VCaP (cell line): ENCODE measurements around the gene ICOSLG.
"Not testable (repeated sequence)": the region's sequence is repeated elsewhere in the genome, so short reads cannot be mapped to it uniquely, and the experiment has no call there.

Source experiments
- H3K27ac ChIP-seq: fragments of 450-650 bp; 2 replicates; pipeline ENCODE4 v1.5.1; 2017
- TF ChIP-seq, protein P1 (sequence below): fragments of 450-650 bp; conservative IDR thresholded peaks from 2 replicates; pipeline ENCODE4 v1.5.1; 2017; ENCODE audit warnings: mild to moderate bottlenecking, moderate library complexity

Gene ICOSLG

DNA sequence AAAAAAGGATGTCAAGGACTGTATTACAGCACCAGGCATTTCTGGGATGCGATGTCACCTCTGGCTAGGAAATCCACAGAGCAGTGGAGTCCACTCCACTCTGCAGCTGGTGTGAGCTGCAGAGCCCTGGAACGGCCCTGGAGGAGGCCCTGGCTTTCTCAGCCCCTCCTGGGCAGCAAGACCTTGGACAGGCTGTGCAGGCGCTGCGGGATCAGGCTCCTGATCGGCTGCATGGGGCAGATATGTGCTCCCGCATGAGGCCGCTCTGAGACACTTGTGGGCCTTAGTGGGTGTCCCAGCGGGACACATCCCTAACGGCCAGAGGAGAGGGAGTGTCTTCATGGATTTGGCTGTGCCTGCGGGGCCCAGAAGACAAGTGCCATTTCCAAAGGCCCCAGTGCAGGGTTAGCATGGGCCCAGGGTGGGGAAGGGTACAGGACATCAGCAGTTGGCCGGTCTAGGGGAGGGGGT is 14.8 kb upstream of the ICOSLG start:
- H3K27ac ChIP-seq = no peak overlapping the region
- TF ChIP-seq, protein P1, sequence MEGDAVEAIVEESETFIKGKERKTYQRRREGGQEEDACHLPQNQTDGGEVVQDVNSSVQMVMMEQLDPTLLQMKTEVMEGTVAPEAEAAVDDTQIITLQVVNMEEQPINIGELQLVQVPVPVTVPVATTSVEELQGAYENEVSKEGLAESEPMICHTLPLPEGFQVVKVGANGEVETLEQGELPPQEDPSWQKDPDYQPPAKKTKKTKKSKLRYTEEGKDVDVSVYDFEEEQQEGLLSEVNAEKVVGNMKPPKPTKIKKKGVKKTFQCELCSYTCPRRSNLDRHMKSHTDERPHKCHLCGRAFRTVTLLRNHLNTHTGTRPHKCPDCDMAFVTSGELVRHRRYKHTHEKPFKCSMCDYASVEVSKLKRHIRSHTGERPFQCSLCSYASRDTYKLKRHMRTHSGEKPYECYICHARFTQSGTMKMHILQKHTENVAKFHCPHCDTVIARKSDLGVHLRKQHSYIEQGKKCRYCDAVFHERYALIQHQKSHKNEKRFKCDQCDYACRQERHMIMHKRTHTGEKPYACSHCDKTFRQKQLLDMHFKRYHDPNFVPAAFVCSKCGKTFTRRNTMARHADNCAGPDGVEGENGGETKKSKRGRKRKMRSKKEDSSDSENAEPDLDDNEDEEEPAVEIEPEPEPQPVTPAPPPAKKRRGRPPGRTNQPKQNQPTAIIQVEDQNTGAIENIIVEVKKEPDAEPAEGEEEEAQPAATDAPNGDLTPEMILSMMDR = no peak

DNA sequence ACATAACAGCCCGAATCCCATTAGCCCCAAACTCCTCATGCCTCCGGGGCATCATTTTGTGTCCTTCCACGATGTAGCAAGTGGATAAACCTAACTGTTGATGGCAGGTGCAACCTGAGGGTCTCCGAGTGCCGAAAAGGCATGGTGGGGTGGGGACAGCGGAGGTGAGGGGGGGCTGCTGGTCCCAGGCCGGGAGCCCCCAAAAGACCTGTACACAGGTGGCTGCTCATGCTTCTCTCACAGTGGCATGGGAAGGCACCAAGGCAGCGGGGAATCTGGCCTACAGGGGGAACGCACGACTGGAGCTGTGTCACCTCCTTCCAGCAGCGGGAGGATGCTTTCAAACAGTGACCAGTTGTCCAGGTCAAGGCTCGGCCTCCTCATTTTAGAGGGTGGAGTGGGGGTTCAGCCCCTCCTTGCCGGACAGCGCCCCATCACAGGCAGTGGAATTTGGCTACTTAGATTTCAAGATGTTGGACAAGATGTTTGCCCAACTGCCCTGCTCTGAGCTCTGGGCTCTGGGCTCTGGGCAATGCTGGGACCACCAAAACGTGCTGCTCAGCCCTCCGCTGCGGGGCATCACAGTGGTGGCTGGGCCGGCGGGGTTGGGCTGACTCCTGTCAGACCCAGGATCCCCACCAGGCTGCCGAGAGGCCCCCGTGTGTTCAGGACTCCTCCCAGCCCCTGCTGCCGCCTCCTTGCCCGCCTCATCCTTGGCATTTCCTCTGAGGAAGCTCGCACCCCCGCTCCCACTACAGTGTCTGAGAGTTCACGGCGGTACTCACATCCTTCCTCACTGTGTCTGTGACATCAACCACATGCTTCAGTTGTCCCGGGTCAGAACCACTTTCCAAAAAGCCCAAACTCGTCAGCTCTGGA is 13.3 kb upstream of the ICOSLG start:
- TF ChIP-seq, protein P1 = no peak
- no peak overlapping the region for H3K27ac ChIP-seq

DNA sequence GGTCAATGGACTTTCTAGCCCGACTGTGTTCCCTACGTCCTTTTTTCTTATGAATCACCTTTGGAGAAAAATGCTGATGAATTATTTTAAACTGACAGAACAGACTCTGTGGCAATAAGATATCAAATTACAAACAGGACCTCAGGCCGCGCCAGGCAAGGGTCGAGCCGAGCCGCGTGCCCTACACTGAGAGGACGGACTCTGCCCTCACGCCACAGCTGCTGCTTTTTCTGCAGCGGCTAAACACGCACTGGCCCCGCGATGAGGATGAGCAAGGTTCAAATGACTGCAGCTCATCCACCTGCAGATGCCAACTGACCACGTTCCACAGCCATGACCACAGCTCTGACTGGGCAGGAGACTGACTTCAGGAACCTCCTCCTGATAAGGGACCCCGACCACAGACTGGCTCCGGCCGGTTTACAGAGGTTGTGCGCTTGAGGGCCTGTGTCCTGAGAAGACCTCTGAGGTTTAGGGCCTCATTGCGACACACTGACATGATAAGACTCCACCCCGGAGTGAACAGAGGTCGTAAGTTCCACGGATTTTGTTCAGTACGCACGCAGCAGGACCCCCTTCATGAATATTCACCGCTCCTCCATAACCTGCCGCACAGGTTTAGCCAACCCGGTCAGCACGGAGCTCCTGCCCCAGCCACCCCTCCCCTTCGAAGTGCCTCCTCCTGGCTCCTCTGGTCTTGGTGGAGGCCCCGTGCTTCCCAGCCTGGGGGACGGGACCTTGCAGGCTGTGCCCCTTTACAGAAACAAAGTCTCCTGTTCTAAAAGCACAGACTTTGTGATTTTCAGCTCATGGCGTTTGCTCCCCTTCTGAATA is 8.7 kb upstream of the ICOSLG start:
- not testable (repeated sequence) for H3K27ac ChIP-seq

DNA sequence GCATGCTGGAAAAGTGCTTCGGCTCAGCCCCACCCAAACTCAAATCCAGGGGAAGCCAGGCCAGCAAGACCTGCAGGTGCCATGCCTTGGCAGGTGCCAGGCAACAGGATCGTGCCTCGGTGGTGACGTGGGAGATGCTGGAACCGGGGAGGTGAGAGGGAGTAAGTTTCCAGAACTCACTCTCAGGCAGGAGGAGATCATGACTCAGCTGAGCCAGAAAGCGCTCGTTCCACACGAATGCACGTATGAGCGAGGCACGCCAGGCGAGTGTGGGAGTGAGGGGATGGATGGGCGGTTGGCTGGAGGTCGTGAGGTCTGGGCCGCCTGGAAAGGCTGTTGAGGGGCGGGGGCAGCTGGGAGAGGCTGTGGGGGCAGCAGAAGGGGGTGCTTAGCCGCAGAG is 7.2 kb upstream of the ICOSLG start:
- not testable (repeated sequence) for H3K27ac ChIP-seq

DNA sequence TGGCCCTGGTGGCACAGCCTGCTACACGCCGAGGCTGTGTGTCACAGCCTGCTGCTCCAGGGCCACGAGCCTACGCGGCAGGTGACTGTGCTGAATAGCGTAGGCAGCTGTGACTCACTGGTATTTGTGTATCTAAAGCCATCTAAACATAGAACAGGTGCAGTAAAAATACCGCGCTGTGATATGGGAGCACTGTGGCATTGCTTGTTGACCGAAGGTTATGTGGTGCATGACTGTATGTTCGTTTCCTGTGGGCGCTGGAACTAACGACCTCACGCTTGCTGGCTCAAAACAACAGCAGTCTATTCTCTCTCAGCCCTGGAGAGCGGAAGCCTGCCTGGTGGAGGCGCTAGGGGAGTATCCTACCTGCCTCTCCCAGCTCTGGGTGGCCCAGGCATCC is 3.2 kb upstream of the ICOSLG start:
- not testable (repeated sequence) for H3K27ac ChIP-seq

DNA sequence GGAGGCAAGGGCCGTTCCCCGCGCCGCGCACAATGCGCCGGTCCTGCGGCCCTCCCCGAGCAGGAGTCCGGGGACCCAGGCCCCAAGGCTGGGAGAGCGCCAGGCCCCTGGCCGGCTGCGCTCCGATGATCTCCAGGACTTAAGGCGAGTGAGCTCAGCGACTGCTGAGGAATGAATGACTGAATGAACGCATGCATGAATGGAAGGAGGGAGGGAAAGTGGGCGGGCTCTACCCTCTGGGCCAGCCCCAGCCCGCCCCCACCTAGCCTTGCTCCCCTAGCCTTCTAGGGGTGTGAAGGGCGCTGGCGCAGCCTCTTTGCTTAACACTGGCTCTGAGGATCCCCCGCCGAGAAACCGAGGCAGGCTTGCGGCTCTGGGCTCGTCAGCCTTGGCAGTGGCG is 538 bp upstream of the ICOSLG start:
- H3K27ac ChIP-seq = not testable (repeated sequence)

DNA sequence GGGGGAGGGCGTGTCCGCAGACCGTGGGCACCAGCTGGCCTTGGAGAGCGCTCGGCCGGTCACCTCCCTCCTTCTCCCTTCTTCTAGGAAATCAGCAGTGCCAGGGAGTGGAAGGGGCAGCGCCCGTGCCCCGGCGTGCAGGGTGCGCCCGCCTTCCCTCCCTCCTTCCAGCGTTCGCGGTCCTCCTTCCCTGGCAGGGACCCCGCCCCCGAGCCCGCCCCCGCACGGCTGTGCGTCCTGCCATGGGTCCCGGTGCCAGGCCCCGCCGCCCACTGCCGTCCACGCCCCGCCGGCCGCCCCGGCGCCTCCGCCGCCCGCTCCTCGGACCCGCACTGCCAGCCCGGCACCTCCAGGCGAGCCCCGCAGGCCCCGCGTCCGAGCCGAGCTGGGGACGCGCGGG is 390 bp downstream of the ICOSLG start:
- H3K27ac ChIP-seq = not testable (repeated sequence)

DNA sequence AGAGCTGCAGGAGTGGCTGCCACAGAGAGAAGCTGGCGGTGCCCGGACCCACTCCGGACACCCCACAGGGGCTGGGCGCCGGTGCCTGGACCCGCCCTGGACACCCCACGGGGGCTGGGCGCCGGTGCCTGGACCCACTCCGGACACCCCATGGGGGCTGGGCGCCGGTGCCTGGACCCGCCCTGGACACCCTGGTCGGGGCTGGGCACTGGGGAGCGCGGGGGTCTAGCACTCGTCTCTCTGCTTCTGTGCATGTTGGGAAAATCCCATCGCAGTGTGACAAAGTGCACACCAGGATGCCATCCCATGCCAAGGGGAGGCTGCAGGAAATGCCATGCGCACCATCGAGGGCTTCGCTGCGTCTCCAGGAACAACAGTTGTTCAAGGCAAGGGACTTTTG is 11.2 kb downstream of the ICOSLG start:
- H3K27ac ChIP-seq = not testable (repeated sequence)

DNA sequence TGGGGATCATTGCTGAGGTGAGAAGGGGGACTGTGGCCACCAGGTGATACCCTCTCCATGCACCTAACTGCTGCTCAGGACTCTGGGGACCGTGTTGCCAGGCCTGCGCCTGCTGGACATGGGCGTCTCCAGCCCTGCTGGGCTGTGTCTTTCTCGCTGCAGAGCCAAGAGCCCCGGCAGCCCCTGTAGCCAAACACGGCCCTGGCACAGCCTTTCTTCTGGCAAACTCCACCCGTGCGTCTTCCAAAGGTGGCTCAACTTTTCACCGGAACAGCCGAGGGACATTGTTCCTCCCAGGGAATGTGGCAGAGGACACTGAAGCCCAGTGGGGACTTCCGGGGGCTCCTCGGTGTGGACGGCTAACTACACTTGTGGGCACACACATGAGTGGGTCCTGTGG is 12.6 kb downstream of the ICOSLG start:
- not testable (repeated sequence) for H3K27ac ChIP-seq

DNA sequence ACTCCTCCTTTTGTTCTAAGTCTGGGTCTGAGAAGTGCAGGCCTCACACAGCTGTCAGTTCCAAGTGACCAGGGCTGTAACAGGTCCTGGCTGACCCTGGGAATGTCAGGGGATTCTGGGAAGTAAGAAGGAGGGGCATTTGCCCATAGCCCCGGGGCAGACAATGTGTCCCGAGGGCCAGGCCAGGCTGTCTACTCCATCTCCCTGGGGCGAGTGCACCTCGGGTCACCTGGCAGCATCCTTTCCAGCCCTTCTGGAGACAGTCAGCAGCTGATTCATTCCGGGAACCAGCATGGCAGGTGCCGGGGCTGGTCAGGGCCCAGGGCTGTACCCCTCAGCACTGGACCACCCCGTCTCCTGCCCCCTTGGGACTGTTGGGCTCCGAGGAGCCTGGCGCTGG is 13.1 kb downstream of the ICOSLG start:
- not testable (repeated sequence) for H3K27ac ChIP-seq

DNA sequence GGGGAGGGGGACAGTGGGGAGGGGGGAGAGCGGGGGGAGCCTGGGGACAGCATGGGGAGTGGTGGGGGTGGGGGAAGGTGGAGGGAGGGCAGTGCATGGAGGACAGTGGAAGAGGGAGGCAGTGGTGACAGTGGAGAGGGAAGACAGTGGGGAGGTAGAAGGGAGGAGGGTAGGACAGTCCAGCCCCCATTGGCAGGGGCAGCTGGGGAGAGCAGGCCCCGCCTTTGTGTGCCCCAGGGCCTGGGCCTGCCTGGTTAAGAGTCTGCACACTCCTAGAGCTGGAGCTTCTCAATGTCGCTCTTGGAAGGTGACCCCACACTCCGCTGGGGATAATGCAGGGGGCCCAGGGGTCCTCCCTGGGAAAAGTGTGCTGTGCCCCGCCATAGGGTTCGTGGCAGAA is 15.1 kb downstream of the ICOSLG start:
- not testable (repeated sequence) for H3K27ac ChIP-seq

DNA sequence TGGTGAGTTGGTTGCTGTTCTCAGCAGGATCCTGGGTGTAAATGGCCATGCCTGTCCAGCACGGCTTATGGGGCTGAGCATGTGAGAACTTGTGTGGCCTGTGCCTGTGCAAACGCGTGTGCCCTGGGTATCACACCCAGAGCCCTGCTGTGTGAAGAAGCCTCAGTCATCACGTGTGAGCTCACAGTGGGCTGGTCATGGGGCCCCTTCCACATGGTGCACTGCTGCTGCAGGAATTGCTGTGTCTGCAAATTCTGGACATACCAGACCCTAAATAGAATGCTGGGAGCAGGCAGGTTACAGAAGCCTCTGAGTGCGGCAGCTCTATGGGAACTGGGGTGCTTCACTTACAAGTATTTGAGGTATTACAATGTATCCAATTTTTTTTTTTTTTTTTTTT is 17.4 kb downstream of the ICOSLG start:
- H3K27ac ChIP-seq = not testable (repeated sequence)

DNA sequence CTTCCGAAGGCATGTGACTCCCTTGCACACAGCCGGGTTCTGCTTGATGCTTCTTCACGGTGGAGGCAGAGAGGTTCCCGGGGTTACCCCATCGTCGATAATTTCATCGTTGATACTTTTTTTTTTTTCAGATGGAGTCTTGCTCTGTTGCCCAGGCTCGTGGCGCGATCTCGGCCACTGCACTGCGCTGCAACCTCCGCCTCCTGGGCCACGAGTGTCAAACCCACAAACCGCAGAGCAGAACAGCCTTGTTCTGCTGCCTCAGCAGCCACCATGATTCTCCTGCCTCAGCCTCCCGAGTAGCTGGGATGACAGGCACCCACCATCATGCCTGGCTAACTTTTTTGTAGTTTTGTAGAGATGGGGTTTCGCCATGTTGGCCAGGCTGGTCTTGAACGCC is 20.1 kb downstream of the ICOSLG start:
- not testable (repeated sequence) for H3K27ac ChIP-seq

DNA sequence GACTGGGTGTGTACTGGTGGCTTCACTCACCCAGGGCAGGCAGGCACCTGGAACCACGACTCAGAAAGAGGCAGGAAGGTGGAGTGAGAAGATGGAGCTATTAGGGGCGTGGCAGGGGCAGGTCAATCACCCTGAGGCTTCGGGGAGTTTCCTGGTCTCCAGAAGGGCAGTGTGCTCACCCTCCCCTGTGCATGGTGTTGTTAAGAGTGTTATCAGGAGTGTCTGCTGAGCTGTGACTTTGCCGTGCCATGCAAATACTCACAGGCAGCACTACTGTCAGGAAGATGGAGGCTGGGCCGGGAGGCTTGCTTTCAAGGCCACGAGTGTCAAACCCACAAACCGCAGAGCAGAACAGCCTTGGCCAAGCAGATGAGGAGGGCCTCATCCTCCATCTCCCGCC is 22.3 kb downstream of the ICOSLG start:
- H3K27ac ChIP-seq = not testable (repeated sequence)

DNA sequence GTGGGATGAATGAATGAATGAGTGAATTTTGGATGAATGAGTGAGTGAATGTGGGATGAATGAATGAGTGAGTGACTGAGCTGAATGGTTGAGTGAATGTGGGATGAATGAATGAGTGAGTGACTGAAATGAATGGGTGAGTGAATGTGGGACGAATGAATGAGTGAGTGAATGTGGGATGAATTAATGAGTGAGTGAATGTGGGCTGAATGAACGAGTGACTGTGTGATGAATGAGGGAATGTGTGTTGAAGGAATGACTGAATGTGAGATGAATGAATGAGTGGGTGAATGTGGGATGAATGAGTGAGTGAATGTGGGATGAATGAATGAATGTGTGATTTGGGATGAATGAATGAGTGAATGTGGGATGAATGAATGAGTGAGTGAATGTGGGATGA is 28.8 kb downstream of the ICOSLG start:
- not testable (repeated sequence) for H3K27ac ChIP-seq

DNA sequence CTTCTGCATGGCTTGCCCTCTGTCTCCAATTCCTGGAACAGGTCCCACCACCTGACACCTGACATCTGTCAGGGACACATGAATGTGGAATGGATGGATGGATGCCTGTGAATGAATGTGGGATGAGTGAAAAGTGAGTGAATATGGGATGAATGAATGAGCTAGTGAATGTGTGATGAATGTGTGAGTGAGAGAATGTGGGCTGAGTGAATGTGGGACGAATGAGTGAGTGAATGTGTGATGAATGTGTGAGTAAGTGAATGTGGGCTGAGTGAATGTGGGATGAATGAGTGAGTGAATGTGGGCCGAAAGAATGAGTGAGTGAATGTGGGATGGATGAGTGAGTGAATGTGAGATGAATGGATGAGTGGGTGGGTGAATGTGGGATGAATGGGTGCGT is 29.2 kb downstream of the ICOSLG start:
- H3K27ac ChIP-seq = not testable (repeated sequence)

DNA sequence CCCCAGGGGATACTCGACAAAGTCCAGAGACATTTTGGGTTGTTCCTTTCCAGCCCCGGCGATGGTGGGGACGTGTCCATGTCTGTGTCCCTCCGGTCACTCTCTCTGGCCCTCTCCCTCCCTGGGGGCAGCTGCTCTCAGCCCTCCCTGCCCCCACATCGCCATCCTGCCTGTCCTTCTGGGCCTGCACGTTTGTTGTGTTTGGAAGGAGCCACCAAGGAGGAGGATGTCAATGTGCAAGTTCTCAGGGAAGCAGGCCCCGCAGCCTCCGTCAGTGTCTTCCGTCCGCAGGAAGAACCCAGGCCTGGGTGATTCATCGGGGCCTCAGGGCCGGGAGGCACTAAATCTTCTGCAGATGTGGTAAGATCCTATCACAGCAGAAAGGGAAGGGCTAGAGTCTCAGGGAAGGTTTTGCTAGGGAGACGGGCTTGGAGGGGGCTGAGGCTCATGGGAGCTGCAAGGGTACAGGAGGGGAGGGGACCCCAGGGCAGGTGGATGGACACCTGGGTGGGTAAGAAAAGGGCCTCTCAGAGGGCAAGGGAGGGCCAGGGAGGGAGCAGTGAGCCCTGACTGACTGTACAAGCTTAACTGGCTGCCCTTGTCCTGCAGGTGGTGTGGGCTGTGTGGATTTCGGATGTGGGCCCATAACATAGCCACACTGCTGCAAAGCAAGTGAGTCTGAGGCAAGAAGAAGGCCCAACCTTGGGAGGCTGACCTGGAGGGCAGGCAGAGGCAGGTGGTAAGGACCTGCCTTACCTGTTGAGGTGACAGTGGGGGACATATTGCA is 32.7 kb downstream of the ICOSLG start:
- H3K27ac ChIP-seq = not testable (repeated sequence)

DNA sequence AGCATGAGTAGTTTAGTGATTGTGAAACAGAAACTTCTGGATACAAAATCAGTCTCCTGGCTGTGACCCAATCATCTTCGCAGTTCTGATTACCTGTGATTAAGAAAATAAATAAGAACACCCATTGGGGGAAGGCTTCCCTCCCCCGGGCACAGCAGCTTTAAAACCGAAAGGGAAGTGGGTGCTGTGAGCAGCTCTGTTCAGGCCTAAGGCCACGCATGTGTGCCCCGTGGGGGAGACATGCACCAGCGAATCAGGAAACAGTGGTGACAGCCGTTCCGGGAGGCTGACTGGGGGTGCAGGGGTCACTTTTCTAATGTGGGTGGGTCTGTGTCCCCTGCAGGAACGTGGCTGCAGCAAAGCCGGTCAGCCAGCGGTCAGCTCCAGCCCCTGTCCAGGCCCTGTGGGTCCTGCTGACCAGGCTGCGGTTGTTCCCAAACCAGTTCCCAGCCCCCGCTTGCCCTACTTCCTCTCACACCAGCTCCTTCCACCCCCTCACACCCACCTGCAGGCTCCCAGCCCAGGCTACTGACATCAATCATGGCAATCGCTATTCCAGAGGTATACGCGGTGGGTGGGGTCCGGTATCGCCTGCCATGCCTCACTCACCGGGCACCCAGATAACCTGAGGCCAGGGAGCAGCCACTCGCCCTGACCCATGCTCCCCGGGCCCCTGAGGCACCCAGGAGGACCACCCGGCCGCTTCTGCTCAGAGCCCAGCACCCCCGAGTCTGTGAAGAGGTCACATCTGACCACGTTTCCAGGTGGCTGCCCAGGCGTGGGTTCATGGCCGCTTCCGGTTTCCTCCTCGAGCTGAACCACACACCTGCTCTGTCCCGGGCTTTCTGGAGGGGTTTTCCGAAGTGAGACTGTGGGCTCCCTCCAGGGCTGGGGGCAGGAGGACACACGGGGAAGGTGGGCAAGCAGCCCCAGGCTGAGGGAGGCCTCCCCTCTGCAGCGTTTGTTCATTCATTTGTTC is 33.8 kb downstream of the ICOSLG start:
- not testable (repeated sequence) for H3K27ac ChIP-seq
